ENCODE data around the gene MAGOH. TPM values are rescaled to one million over a fixed set of nuclear protein-coding genes. Genes with fewer than 3 reads are reported as not detected.

Gene MAGOH
- polyA plus RNA-seq, 1 of the 3 experiments (the other 2 are of a cell fraction) = 26.5 TPM

DNA sequence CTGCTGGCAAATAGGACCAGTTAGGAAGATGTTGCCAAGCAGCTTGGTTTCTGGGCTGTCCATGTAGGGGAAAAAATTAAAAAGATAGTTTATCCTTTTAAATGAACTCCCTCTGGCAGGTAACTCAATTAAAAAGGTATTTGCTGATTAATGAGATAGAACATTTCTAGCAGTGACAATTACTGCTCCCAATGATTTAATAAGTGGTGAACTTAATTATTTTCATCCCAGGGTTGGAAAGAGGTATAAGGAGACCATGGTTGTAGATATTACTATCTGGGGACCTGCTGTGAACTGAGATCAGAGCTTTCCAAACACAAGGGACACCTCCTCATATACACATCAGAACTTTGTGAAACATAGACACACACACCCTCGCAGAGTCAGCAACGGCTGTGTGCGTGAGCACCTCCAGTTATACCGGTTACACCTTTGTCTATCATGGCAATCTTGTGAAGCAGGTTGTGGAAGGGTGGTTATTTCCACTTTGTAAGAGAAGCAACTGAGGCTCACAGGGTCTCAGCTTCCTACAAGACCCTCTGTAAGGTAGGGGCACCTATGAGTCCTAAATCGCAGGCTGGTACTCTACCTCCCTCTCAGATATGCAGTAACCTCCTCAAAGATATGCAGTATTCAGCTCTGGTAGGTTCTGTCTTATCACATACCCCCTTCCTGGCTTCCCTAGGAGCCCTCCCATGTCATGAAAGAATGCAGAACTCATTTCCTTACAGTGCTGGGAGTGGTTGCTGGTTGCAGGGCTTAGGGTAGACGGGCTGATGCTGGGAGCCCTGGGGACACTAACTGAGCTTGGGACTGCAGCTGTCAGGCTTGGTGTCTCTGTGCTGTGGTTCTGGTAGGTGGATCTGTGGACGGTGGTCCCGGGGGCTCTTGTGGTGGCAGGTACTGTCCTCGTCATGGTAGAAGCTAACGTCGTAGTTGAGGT, 18.5 kb upstream of the MAGOH start:
- CTCF ChIA-PET = interaction anchor here (0.6 to 6.0 kb wide), 4 partner anchors 22 to 188 kb away, joined by 3 to 25 read pairs (median 10); no protein-coding TSS in a partner anchor
- peaks cover 8% of the 10 kb centered on the region for H3F3A ChIP-seq (replicated peaks; ENCODE audit: insufficient read depth)

More for the DNA sequence above, 18.5 kb upstream of the MAGOH start:
- Histone ChIP-seq H3K79me2 (ENCODE audit: insufficient read depth) (no peaks in the 10 kb centered on the region), H3K27ac (ENCODE audit: low read depth in 2 of 2, low read length in 1 of 2) (peak overlapping the region in 1 of 2 experiments; percentile 22; a peak in 2 of 4 replicates), H3K4me2 (no peak overlapping the region), H3K9me3 (no peaks in the 10 kb centered on the region), H3K4me3 (ENCODE audit: low read depth in 2 of 2, low read length in 1 of 2) (no peak overlapping the region), H2AFZ (ENCODE audit: low read depth) (no peak overlapping the region), H4K20me1 (ENCODE audit: insufficient read depth) (no peaks in the 10 kb centered on the region), H3K9me2 (no peaks in the 10 kb centered on the region), H3K27me3 (ENCODE audit: insufficient read depth) (no peaks in the 10 kb centered on the region), H3K4me1 (ENCODE audit: control insufficient read depth in 1 of 2, insufficient read depth in 2 of 2, low read depth in 1 of 2, low read length in 1 of 2) (peaks cover 0 to 11% of the 10 kb centered on the region in 2 experiments; a peak in 1 of 4 replicates), H3K36me3 (replicated peaks in 1 of 2; ENCODE audit: control insufficient read depth in 1 of 2, insufficient read depth in 2 of 2, low read length in 1 of 2) (peaks cover 17 to 41% of the 10 kb centered on the region in 2 experiments), H3K9ac (no peak overlapping the region)
- 97% methylated on average over 8 of the region's 11 CpGs for WGBS (ENCODE audit: low lambda C conversion rate)
- TF ChIP-seq POLR2AphosphoS5 (IDR thresholded peaks at IDR 0.05; ENCODE audit: low read depth, low read length) (no peak), FOXM1 (IDR thresholded peaks at IDR 0.05; ENCODE audit: low read depth) (no peak), SMC3 (IDR thresholded peaks at IDR 0.05; ENCODE audit: low read depth, low read length) (no peak), TAF1 (IDR thresholded peaks at IDR 0.05; ENCODE audit: borderline replicate concordance, low read depth, low read length) (no peak), GATA2 (CRISPR knock-in tag; IDR thresholded peaks at IDR 0.05) (no peak), JUND (IDR thresholded peaks at IDR 0.05) (no peak), RFX5 (IDR thresholded peaks at IDR 0.05; ENCODE audit: low read length) (no peak), USF1 (IDR thresholded peaks at IDR 0.05; ENCODE audit: borderline replicate concordance, low read depth) (no peak), NRF1 (IDR thresholded peaks at IDR 0.05; ENCODE audit: low read depth, low read length) (no peak), YY1 (IDR thresholded peaks at IDR 0.05; ENCODE audit: low read depth) (no peak), FOXJ3 (CRISPR knock-in tag; IDR thresholded peaks at IDR 0.05) (no peak), MAX (IDR thresholded peaks at IDR 0.05; ENCODE audit: low read depth) (no peak), TCF12 (IDR thresholded peaks at IDR 0.05) (no peak), ELF1 (IDR thresholded peaks at IDR 0.05) (no peak), TEAD4 (IDR thresholded peaks at IDR 0.05; ENCODE audit: borderline replicate concordance, insufficient read depth) (no peak), GABPA (IDR thresholded peaks at IDR 0.05; ENCODE audit: low read depth) (no peak), EP300 (IDR thresholded peaks at IDR 0.05; ENCODE audit: borderline replicate concordance in 1 of 2, low read depth in 1 of 2, low read length in 1 of 2) (no peak)
- TF ChIP-seq, protein P1, sequence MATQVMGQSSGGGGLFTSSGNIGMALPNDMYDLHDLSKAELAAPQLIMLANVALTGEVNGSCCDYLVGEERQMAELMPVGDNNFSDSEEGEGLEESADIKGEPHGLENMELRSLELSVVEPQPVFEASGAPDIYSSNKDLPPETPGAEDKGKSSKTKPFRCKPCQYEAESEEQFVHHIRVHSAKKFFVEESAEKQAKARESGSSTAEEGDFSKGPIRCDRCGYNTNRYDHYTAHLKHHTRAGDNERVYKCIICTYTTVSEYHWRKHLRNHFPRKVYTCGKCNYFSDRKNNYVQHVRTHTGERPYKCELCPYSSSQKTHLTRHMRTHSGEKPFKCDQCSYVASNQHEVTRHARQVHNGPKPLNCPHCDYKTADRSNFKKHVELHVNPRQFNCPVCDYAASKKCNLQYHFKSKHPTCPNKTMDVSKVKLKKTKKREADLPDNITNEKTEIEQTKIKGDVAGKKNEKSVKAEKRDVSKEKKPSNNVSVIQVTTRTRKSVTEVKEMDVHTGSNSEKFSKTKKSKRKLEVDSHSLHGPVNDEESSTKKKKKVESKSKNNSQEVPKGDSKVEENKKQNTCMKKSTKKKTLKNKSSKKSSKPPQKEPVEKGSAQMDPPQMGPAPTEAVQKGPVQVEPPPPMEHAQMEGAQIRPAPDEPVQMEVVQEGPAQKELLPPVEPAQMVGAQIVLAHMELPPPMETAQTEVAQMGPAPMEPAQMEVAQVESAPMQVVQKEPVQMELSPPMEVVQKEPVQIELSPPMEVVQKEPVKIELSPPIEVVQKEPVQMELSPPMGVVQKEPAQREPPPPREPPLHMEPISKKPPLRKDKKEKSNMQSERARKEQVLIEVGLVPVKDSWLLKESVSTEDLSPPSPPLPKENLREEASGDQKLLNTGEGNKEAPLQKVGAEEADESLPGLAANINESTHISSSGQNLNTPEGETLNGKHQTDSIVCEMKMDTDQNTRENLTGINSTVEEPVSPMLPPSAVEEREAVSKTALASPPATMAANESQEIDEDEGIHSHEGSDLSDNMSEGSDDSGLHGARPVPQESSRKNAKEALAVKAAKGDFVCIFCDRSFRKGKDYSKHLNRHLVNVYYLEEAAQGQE (IDR thresholded peaks at IDR 0.05; ENCODE audit: low read depth, low read length) = no peak
- TF ChIP-seq, protein P2, sequence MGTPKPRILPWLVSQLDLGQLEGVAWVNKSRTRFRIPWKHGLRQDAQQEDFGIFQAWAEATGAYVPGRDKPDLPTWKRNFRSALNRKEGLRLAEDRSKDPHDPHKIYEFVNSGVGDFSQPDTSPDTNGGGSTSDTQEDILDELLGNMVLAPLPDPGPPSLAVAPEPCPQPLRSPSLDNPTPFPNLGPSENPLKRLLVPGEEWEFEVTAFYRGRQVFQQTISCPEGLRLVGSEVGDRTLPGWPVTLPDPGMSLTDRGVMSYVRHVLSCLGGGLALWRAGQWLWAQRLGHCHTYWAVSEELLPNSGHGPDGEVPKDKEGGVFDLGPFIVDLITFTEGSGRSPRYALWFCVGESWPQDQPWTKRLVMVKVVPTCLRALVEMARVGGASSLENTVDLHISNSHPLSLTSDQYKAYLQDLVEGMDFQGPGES (IDR thresholded peaks at IDR 0.05; ENCODE audit: low read depth, low read length) = no peak
- DNase-seq = no peak
- POLR2A ChIA-PET = no interaction called here
